GM18909 (cell line): ENCODE data around the gene ACIN1.
A peak's percentile ranks its signal among the peaks of the same experiment; 100 is the strongest.

Source experiments
- ATAC-seq: cut with Tn5 transposase; IDR thresholded peaks from one replicate; pipeline ENCODE4 v1.9.1; 2021; ENCODE audit warnings: mild to moderate bottlenecking; ENCODE audit not compliant: unreplicated experiment, poor library complexity

Gene ACIN1, protein sequence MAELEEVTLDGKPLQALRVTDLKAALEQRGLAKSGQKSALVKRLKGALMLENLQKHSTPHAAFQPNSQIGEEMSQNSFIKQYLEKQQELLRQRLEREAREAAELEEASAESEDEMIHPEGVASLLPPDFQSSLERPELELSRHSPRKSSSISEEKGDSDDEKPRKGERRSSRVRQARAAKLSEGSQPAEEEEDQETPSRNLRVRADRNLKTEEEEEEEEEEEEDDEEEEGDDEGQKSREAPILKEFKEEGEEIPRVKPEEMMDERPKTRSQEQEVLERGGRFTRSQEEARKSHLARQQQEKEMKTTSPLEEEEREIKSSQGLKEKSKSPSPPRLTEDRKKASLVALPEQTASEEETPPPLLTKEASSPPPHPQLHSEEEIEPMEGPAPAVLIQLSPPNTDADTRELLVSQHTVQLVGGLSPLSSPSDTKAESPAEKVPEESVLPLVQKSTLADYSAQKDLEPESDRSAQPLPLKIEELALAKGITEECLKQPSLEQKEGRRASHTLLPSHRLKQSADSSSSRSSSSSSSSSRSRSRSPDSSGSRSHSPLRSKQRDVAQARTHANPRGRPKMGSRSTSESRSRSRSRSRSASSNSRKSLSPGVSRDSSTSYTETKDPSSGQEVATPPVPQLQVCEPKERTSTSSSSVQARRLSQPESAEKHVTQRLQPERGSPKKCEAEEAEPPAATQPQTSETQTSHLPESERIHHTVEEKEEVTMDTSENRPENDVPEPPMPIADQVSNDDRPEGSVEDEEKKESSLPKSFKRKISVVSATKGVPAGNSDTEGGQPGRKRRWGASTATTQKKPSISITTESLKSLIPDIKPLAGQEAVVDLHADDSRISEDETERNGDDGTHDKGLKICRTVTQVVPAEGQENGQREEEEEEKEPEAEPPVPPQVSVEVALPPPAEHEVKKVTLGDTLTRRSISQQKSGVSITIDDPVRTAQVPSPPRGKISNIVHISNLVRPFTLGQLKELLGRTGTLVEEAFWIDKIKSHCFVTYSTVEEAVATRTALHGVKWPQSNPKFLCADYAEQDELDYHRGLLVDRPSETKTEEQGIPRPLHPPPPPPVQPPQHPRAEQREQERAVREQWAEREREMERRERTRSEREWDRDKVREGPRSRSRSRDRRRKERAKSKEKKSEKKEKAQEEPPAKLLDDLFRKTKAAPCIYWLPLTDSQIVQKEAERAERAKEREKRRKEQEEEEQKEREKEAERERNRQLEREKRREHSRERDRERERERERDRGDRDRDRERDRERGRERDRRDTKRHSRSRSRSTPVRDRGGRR

DNA sequence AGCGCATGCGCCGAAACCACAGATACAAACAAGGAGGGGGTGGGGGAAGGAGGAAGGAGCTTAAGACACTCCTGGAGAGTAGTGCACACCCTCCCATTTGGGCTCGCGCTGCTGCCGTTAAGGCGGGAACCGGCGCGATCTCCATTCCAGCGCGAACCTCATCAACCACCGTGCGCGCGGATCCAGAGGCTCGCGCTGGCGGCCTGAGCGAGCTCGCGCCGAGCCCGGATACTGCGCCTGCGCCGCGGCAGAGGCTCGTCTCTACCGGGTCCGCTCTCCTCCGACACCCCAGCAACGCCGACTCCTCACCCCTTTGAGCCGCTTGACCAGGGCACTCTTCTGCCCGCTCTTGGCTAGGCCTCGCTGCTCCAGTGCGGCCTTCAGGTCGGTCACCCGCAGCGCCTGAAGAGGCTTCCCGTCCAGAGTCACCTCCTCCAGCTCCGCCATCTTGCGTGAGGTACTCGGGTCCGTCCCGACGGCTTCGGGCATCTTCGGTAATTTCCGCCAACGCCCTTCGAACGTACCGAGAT lies at the start of gene ACIN1:
Gene ACIN1, minus strand, starts transcription at position 471 of the 530 bp plus-strand sequence. Its CDS starts 24 bp downstream, at position 447.
- ATAC-seq = peak; percentile 34

- ATAC-seq = no peak
Observed at GRCh38 chr14:23143911-23144310, 49.0 kb upstream of the ACIN1 start.

GRCh38 chr14:23142826-23143225 lies 47.9 kb upstream of the ACIN1 start:
- no peak for ATAC-seq

DNA sequence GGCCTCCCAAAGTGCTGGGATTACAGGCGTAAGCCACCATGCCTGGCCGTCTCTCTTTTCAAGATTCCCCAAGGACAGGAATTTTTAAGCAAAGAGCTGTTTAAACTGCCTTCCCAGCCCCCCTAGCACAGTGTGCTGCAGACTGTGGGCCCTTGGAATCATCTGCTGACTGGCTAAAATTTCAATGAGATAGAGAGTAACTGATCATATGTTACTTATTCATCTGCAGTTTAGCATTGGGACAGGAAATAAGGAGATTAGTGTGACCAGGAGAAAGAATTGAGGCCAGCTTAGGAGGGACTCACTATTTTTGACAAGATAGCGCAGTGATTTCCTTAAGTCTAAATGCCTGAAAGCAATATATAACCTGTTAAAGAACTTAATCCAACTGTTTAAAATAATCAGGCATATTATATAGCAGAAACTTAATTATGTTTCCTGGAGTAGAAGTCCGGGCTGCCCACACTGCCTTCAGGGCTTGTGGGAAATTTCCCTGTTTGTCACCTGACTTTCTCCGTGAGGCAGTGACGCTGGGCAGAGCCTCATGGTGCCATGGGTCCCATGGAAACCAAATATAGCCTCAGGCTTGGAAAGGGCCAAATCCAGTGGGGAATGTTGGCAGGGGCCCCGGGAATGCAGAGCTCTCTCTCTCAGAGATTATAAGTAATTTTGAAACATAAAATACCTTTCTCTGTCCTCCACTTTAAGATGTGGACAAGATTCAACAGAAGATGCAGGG lies 46.9 kb upstream of the ACIN1 start:
- no peak for ATAC-seq

- ATAC-seq = no peak
Observed at GRCh38 chr14:23140371-23140770, 45.4 kb upstream of the ACIN1 start.

DNA sequence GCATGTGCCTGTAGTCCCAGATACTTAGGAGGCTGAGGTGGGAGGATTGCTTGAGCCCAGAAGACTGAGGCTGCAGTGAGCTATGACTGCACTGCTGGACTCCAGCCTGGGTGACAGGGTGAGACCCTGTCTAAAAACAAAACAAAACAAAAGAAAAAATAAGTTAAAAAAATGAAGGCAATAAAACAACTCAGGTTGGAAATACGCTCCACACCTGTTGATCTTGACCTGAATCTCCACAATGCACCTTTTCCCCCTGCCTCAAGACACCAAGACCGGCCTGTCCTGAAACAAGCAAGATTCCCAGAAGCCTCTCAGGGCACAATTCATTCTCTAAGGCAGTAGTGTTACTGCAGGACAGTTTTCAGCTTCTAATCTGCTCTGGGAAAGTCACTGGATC lies 44.9 kb upstream of the ACIN1 start:
- no peak for ATAC-seq

DNA sequence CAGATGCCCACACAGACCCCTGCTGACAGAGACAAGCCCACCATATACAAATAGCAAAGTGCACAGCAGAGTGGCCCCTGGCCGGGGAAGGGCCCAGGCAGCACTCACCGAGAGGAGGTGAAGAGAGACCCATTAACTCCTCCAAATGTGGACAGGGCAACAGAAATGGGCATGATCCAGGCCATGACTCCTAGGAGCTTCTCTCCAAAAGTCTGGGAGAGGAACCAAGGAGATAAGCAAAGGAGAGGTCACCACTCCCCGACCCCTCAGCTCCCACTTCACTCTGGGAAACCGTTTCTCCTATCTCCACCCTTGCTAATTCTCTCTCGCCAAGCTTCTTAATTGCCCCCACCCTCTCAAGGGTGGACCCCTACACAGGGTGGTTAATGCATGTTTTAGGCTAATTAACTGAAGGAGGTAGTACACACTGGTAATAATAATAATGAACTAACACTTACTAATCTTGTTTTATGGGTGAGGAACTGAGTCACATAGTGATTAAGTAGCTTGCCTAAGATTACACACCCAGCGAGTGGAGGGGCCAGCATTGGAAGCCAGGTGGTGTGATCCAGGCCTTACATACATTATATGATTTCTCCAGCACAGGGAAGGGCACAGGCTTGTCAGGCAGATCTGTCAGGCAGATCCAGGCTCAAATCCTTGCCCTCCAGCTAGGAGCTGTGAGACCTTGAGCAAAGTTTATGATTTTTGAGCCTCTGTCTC lies 43.0 kb upstream of the ACIN1 start:
- no peak for ATAC-seq

DNA sequence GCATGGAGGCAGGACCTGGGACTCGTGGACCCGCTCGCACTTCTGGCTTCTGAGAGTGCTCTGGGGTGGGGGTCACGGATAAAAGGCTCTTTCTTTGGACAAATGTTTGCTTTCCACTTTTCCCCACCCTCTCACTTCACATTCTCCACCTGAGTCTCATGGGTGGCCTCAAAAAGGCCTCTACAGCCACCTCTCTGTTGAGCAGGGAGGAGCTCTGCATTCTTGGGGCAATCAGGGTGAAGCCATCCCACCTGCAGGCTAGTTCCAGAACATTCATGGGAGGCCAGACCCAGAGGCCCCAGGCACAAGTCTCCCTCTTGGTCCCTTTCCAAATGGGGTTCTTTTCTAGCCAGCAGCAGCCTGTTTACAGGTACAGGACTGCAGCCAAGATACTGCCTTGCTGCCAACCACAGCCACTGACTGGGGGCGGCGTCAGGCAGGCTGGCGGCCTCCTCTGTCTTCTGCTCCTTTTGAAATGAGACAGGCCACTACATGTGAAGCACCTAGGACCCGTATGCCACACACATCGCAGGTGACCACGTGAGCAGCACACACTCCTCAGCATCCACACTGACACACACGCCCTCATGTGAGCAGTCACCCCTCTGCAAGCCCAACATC lies 42.4 kb upstream of the ACIN1 start:
- ATAC-seq = no peak

DNA sequence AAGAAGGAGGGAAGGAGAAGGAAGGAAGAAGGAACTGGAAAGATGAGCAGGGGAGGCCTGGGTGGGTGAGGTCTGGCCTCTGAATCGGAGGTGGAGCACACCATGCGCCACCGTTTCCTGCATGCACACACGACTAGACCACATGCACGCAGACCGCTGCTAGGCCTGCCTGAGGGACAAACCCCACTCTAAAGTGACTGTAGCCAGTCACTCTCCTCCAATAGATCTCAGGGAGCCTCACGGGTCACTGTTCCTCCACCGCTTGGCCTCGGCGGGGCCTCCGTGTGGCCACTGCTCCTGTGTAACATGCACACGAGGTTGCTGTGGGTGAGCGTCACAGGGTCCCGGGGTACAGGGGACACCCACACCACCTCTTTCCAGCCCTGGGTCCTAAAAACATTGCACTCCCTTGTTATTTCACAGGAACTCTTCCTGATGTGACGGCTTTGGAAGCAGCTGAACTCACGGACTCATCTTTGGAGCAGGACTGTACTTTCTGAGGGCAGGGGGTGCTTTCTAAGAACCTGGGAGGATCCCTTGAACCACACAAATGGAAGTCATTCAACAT lies 41.7 kb upstream of the ACIN1 start:
- ATAC-seq = no peak

DNA sequence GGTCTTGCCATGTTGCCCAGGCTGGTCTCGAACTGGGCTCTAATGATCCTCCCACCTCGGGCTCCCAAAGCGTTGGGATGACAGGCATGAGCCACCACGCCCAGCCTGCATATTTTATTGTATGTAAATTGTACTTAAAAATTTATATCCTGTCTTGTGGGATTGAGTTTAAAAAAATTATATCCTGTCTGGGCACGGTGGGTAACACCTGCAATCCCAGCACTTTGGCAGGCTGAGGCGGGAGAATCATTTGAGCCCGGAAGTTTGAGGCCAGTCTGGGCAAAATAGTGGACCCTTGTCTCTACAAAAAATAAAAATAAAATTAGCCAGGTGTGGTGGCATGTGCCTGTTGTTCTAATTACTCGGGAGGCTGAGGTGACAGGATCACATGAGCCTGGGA lies 38.0 kb upstream of the ACIN1 start:
- no peak for ATAC-seq

DNA sequence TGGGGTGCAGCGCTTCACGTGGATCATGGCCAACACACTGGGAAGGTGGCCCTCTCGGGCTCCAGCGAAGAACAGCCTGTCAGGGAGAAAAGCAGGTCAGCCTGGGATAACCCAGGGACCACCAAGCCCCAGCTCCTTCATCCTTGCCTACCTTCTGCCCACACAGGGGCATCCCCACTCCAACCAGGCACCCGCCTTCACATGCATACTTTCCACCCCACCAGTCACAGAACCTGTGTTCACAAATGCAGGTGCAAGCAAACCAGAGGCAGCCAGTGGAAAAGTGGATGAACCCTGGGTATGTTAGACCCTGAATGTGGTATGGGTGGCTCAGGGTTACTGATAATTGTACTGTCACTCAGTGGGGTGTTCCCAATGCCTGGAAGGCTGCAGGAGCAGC lies 36.5 kb upstream of the ACIN1 start:
- ATAC-seq = no peak

DNA sequence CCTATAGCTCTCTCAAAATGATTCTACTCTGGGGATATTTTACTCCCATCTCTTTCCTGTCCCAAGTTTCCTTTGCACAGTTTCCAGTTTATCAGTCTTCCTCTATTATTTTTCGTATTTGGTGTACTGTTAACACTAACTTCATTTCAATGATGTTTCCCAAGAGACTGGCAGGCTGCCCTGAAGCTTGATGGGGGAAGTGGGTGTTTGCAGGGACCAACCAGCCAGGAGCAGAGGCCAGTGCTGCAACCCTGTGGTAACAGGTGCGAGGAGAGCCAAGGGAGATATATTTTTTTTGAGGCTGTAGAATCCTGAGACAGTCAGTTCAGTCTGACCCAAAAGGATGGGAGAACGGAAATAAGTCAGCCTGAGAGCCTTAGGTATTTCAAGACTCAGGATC lies 35.9 kb upstream of the ACIN1 start:
- ATAC-seq = no peak

DNA sequence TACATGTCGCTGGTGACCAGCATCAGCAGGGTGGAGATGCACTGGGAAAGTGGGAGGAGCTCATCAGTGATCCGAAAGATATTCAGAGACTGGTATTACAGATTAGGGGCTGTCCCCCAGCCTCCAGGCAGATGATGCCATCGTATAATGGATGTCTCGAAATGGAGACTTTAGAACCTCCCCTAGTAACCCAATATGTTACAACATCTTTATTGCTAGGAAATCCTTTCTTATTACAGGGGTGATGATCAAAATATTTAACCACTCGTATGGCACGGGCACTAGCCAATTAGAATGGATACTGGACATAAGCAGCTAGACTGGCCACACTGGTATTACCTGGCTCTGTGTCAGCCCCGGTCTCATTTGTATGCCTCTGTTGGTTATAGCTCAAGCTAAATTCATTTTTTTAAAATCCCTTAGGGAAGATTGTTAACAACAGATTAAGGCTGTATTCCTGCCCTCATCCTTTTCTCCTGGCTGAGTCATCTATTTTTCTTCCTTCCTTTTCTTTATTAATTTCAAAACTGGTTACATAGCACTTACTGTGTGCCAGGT lies 34.9 kb upstream of the ACIN1 start:
- no peak for ATAC-seq

DNA sequence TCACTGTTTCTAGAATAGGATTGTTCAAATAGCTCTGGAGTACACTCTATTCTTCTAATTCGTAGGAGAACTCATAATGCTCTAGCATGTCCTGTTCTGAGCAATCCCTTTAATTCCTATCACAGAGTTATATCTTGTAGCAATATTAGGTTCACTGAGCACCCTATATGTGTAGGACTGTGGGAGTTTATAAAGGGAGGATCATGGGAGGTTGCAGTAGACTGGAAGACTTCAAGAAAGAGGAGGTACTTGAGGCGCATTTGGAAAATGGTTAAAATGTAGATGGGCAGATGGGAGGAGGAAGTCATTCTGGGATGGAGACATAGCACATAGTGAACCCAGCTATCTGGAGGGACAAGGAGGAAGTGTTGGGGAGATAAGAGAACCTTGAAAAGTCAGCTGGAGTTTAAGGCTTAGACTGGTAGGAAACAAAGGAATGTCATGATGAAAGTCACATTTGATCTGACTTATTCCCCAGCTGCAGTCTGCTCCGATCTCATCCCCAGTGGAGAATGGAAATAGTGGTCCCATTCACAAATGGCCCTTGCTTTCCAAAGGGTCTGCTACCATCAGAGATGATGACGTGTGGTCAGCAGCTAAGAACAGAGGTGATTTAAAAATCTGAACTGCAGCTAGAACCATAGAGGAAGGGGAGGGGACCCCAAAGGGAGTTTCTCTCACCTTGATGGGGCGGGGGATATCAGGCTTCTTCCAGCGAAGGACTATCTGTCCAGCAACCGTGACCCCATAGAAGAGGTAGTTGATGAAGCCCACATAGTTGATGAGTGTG lies 34.2 kb upstream of the ACIN1 start:
- no peak for ATAC-seq

DNA sequence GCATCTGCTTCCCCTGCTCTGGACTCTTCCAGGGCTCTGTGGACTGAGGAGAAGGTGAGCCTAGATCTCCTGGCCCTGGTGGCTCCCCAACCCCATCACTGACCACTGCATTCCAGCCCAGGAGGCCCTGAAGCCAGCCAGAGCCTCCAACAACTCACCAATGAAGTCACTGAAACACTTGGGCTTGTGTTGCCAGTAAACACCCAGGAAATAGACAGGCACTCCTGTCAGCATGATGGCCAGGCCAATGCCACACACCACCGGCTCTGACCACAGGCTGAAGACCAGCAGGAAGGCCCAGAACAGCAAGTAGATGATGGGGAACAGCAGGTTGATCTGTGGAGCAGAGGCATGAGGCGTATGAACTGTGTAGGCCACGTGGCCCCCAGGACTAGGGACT lies 32.9 kb upstream of the ACIN1 start:
- no peak for ATAC-seq

- ATAC-seq = no peak
Observed at GRCh38 chr14:23126548-23127278, 31.8 kb upstream of the ACIN1 start.
